IMR-90 (cell line): ENCODE measurements around the gene SLC9A5. TPM values are rescaled to one million over a fixed set of nuclear protein-coding genes. Genes with fewer than 3 reads are reported as not detected.
A peak's percentile ranks its signal among the peaks of the same experiment; 100 is the strongest.

ENCODE experiments used
- ATAC-seq: fragments of 200-7000 bp; cut with Tn5 transposase; 2 replicates; pipeline ENCODE4 v1.9.1; 2020; ENCODE audit warnings: low read depth, mild to moderate bottlenecking, moderate library complexity
- BruUV-seq: library from RNA; stranded (reverse); fragments of 400-500 nt; replicated peaks from 2 replicates; lab custom pipeline; 2021; lab: Mats Ljungman, UMichigan
- CTCF ChIA-PET: fragments of 300-600 bp; formaldehyde crosslinking; extraction: SDS; loops from one replicate; lab custom pipeline; 2021; ENCODE audit warnings: antibody characterized with exemption; lab: Yijun Ruan, JAX
- POLR2A ChIA-PET: fragments of 300-600 bp; sonication (Branson Sonifier 250); formaldehyde crosslinking; loops from one replicate; lab custom pipeline; 2022; ENCODE audit warnings: antibody characterized with exemption; ENCODE audit not compliant: unreplicated experiment; lab: Charles Lee
- DNase-seq: peaks from one replicate; pipeline ENCODE4 v3.0.0; 2013
- H2AFZ ChIP-seq: replicated peaks from 2 replicates; pipeline ENCODE3; 2013; ENCODE audit warnings: low read length, mild to moderate bottlenecking; ENCODE audit not compliant: poor library complexity
- H2AK5ac ChIP-seq: 2 replicates; pipeline ENCODE4 v1.6.1; 2013; ENCODE audit warnings: low read depth, low read length, inconsistent platforms
- H2AK9ac ChIP-seq: replicated peaks from 2 replicates; pipeline ENCODE3; 2013; ENCODE audit warnings: mild to moderate bottlenecking, low read depth, low read length, moderate library complexity; ENCODE audit not compliant: poor library complexity
- H2BK120ac ChIP-seq: 2 replicates; pipeline ENCODE4 v1.6.1; 2013; ENCODE audit warnings: low read depth, low read length, inconsistent platforms
- H2BK15ac ChIP-seq: 3 replicates; pipeline ENCODE4 v1.6.1; 2013; ENCODE audit warnings: low read depth, low read length, inconsistent platforms
- H2BK20ac ChIP-seq: 2 replicates; pipeline ENCODE4 v1.6.1; 2013; ENCODE audit warnings: low read depth, mild to moderate bottlenecking, inconsistent platforms, low read length, moderate library complexity
- H2BK5ac ChIP-seq: 2 replicates; pipeline ENCODE4 v1.6.1; 2013; ENCODE audit warnings: mild to moderate bottlenecking, low read depth, low read length, inconsistent platforms; ENCODE audit not compliant: poor library complexity, severe bottlenecking
- H3K14ac ChIP-seq: replicated peaks from 2 replicates; pipeline ENCODE4 v1.6.1; 2013; ENCODE audit warnings: low read depth, low read length, inconsistent platforms
- H3K18ac ChIP-seq: 2 replicates; pipeline ENCODE4 v1.6.1; 2013; ENCODE audit warnings: low read depth, low read length, control low read depth
- H3K23ac ChIP-seq: 2 replicates; pipeline ENCODE4 v1.6.1; 2013; ENCODE audit warnings: low read depth, low read length, inconsistent platforms
- H3K27ac ChIP-seq: 2 replicates; pipeline ENCODE4 v1.5.1; 2013; ENCODE audit warnings: mild to moderate bottlenecking, control low read depth, low read length; ENCODE audit not compliant: insufficient read depth
- H3K27me3 ChIP-seq: 2 replicates; pipeline ENCODE4 v1.6.1; 2013; ENCODE audit warnings: low read length; ENCODE audit not compliant: control insufficient read depth, insufficient read depth
- H3K36me3 ChIP-seq: 2 replicates; pipeline ENCODE4 v1.6.1; 2013; ENCODE audit warnings: low read length, mixed read lengths; ENCODE audit not compliant: control insufficient read depth, insufficient read depth
- H3K4ac ChIP-seq: 2 replicates; pipeline ENCODE4 v1.6.1; 2013; ENCODE audit warnings: low read depth, low read length, inconsistent platforms
- H3K4me1 ChIP-seq: 2 replicates; pipeline ENCODE4 v1.6.1; 2013; ENCODE audit warnings: low read length, mixed read lengths; ENCODE audit not compliant: control insufficient read depth, insufficient read depth
- H3K4me2 ChIP-seq: 2 replicates; pipeline ENCODE4 v1.6.1; 2013; ENCODE audit warnings: low read depth, mild to moderate bottlenecking, control low read depth, low read length, moderate library complexity
- H3K4me3 ChIP-seq: 2 replicates; pipeline ENCODE4 v1.5.1; 2013; ENCODE audit warnings: low read depth, mild to moderate bottlenecking, control low read depth, low read length, moderate library complexity; ENCODE audit not compliant: insufficient read depth
- H3K56ac ChIP-seq: 2 replicates; pipeline ENCODE4 v1.6.1; 2013; ENCODE audit warnings: low read length, inconsistent platforms; ENCODE audit not compliant: insufficient read depth; ENCODE audit errors: extremely low read depth
- H3K79me1 ChIP-seq, 2 experiments: 2 replicates each; pipeline ENCODE4 v1.6.1; 2013; ENCODE audit warnings: low read length in 2 of 2, inconsistent platforms in 1 of 2, low read depth in 1 of 2
- H3K9ac ChIP-seq: 2 replicates; pipeline ENCODE4 v1.6.1; 2013; ENCODE audit warnings: low read depth, low read length, control low read depth
- H3K9me1 ChIP-seq: 2 replicates; pipeline ENCODE4 v1.6.1; 2013; ENCODE audit warnings: low read length, inconsistent platforms; ENCODE audit not compliant: insufficient read depth
- H3K9me3 ChIP-seq: 2 replicates; pipeline ENCODE4 v1.6.1; 2013; ENCODE audit warnings: low read length; ENCODE audit not compliant: control insufficient read depth, insufficient read depth
- H4K20me1 ChIP-seq: 2 replicates; pipeline ENCODE4 v1.6.1; 2013; ENCODE audit warnings: low read length, inconsistent platforms; ENCODE audit not compliant: insufficient read depth
- H4K5ac ChIP-seq: 2 replicates; pipeline ENCODE4 v1.6.1; 2013; ENCODE audit warnings: mild to moderate bottlenecking, low read depth, low read length, control low read depth
- H4K8ac ChIP-seq, 2 experiments: 2 replicates each; pipeline ENCODE4 v1.6.1; 2013; ENCODE audit warnings: low read depth in 2 of 2, low read length in 2 of 2, control low read depth in 1 of 2, inconsistent platforms in 1 of 2
- H4K91ac ChIP-seq: 2 replicates; pipeline ENCODE4 v1.6.1; 2013; ENCODE audit warnings: low read depth, low read length, inconsistent platforms; ENCODE audit not compliant: insufficient read depth
- BHLHE40 ChIP-seq: fragments of 150-350 bp; IDR thresholded peaks from 2 replicates; pipeline ENCODE4 v1.6.1; 2016; ENCODE audit warnings: mild to moderate bottlenecking, low read depth, low read length
- CEBPB ChIP-seq: IDR thresholded peaks from 2 replicates; pipeline ENCODE4 v1.6.1; 2012; ENCODE audit warnings: low read depth, low read length, improper control_type of control experiment
- CHD1 ChIP-seq: IDR thresholded peaks from 2 replicates; pipeline ENCODE4 v1.6.1; 2012; ENCODE audit warnings: low read depth, low read length, improper control_type of control experiment
- CTCF ChIP-seq: conservative IDR thresholded peaks from 2 replicates; pipeline ENCODE4 v1.5.1; 2012; ENCODE audit warnings: mild to moderate bottlenecking, low read depth, low read length, improper control_type of control experiment
- ELK1 ChIP-seq: fragments of 150-350 bp; IDR thresholded peaks from 2 replicates; pipeline ENCODE4 v1.6.1; 2016; ENCODE audit warnings: low read depth, mild to moderate bottlenecking, low read length, moderate library complexity, borderline replicate concordance
- FOS ChIP-seq: fragments of 150-350 bp; IDR thresholded peaks from 2 replicates; pipeline ENCODE4 v1.6.1; 2016; ENCODE audit warnings: low read depth, low read length
- MAFK ChIP-seq: IDR thresholded peaks from 2 replicates; pipeline ENCODE4 v1.6.1; 2012; ENCODE audit warnings: low read depth, low read length, improper control_type of control experiment
- MAZ ChIP-seq: IDR thresholded peaks from 2 replicates; pipeline ENCODE4 v1.6.1; 2012; ENCODE audit warnings: low read depth, mild to moderate bottlenecking, low read length, improper control_type of control experiment, moderate library complexity, borderline replicate concordance
- MXI1 ChIP-seq: IDR thresholded peaks from 2 replicates; pipeline ENCODE4 v1.6.1; 2012; ENCODE audit warnings: low read depth, mild to moderate bottlenecking, low read length, moderate library complexity, borderline replicate concordance
- NFE2L2 ChIP-seq: fragments of 150-350 bp; IDR thresholded peaks from 2 replicates; pipeline ENCODE4 v1.6.1; 2016; ENCODE audit warnings: low read depth, mild to moderate bottlenecking, low read length
- POLR2A ChIP-seq: IDR thresholded peaks from 2 replicates; pipeline ENCODE4 v1.6.1; 2012; ENCODE audit warnings: mild to moderate bottlenecking, low read depth, low read length
- RAD21 ChIP-seq: IDR thresholded peaks from 2 replicates; pipeline ENCODE4 v1.6.1; 2012; ENCODE audit warnings: low read length, improper control_type of control experiment
- RCOR1 ChIP-seq: IDR thresholded peaks from 2 replicates; pipeline ENCODE4 v1.6.1; 2012; ENCODE audit warnings: mild to moderate bottlenecking, low read length, improper control_type of control experiment; ENCODE audit not compliant: insufficient replicate concordance
- RFX5 ChIP-seq: IDR thresholded peaks from 2 replicates; pipeline ENCODE4 v1.8.0; 2012; ENCODE audit warnings: low read depth, mild to moderate bottlenecking, low read length, moderate library complexity
- SMC3 ChIP-seq: fragments of 150-350 bp; IDR thresholded peaks from 2 replicates; pipeline ENCODE4 v1.6.1; 2016; ENCODE audit warnings: low read depth, mild to moderate bottlenecking, antibody characterized with exemption, low read length, moderate library complexity
- USF2 ChIP-seq: fragments of 150-350 bp; IDR thresholded peaks from 2 replicates; pipeline ENCODE4 v1.6.1; 2017; ENCODE audit warnings: mild to moderate bottlenecking, antibody characterized with exemption, low read length, low read depth
- WGBS, 2 experiments: methylation state at CpG; one replicate each; pipeline versions ENCODE4 v1.1.5 to v1.1.7; 2013; ENCODE audit warnings: missing lambda C conversion rate in 2 of 2; ENCODE audit not compliant: insufficient read length in 1 of 2; ENCODE audit errors: extremely low coverage in 2 of 2; 5-methylcytosine and 5-hydroxymethylcytosine counted together
- dilution Hi-C: fragments of 300-500 bp; cut with HindIII; formaldehyde crosslinking; loops from one replicate; pipeline ENCODE4 v1.14.3; 2018; ENCODE audit warnings: low sequenced_read_pairs; ENCODE audit not compliant: unreplicated experiment
- in situ Hi-C: fragments of 300-500 bp; cut with MboI; formaldehyde crosslinking; loops from 3 replicates; pipeline ENCODE4 v1.14.3; 2019; ENCODE audit warnings: low sequenced_read_pairs, inconsistent platforms, mixed read lengths
- intact Hi-C: fragments of 100-400 bp; cut with micrococcal nuclease; formaldehyde crosslinking; loops from 2 replicates; pipeline ENCODE4 v1.10.0; 2022
- polyA plus RNA-seq, 3 experiments: library from polyadenylated mRNA; depleted of rRNA; stranded (reverse); fragments of >200 nt; gene quantifications; 2 replicates each; pipeline ENCODE4 v1.2.3, GENCODE V29; 2012; ENCODE audit warnings: low replicate concordance in 1 of 3
- total RNA-seq: library from RNA; depleted of rRNA; stranded (reverse); fragments of >200 nt; gene quantifications from 2 replicates; pipeline ENCODE4 v1.2.3, GENCODE V29; 2012

SLC9A5 gene
- total and polyA plus RNA-seq, 2 of the 4 experiments (the other 2 are of a cell fraction), result 1.8 to 5.7 TPM

GRCh38 chr16:67265834-67266233 lies 17.1 kb downstream of the SLC9A5 start:
- Histone ChIP-seq H3K27ac (no peak overlapping the region), H3K23ac (no peak overlapping the region), H3K9me1 (peaks cover 10% of the 10 kb centered on the region; the same call in 1 of the 2 replicates), H4K8ac (no peak overlapping the region), H3K4me1 (peaks cover 8% of the 10 kb centered on the region), H2AFZ (no peak overlapping the region), H2AK9ac (no peak overlapping the region), H3K4me2 (no peak overlapping the region), H3K36me3 (peaks cover under 1% of the 10 kb centered on the region; the same call in 1 of the 2 replicates), H4K91ac (no peak overlapping the region; the same call in 1 of the 2 replicates), H3K56ac (no peak overlapping the region), H2BK5ac (no peak overlapping the region), H3K27me3 (no peaks in the 10 kb centered on the region), H2AK5ac (0 out of 2 replicates have a peak overlapping the region, but pooled peaks have one; percentile 20), H2BK120ac (0 out of 2 replicates have a peak overlapping the region, but pooled peaks have one; percentile 19), H3K4ac (peak overlapping the region; percentile 7; the same call in 1 of the 2 replicates), H3K4me3 (no peak overlapping the region), H2BK15ac (peak overlapping the region; percentile 49; the same call in 1 of the 3 replicates), H4K20me1 (no peaks in the 10 kb centered on the region), H3K14ac (no peak overlapping the region), H3K9me3 (no peaks in the 10 kb centered on the region), H3K79me1 (no peaks in the 10 kb centered on the region; a peak in 1 of 4 replicates), H4K5ac (no peak overlapping the region), H3K9ac (no peak overlapping the region), H2BK20ac (no peak overlapping the region), H3K18ac (no peak overlapping the region)
- POLR2A ChIA-PET, result no interaction called here
- intact Hi-C loops, result no loop called here
- TF ChIP-seq SMC3 (no peak), MAFK (no peak), RAD21 (no peak), CHD1 (no peak), ELK1 (no peak), CTCF (no peak), CEBPB (no peak), RFX5 (no peak), MXI1 (no peak), RCOR1 (no peak), POLR2A (no peak), BHLHE40 (no peak), USF2 (no peak), NFE2L2 (no peak), FOS (no peak), MAZ (no peak)
- 67% methylated on average over 1 of the region's 8 CpGs; no CpG with 5 or more reads in 1 of the 2 experiments for WGBS, 2 experiments
- CTCF ChIA-PET, result interaction anchor here (1.1 kb wide), 1 partner anchor 73 kb away, joined by 4 read pairs; no protein-coding TSS in a partner anchor
- no peak for ATAC-seq
- in situ Hi-C loops, result no loop called here
- BruUV-seq, result no TSS peak
- dilution Hi-C loops, result no loop called here
- no peak for DNase-seq
